HAP-1 (cell line): ENCODE data around the gene FAM24A.

Experiments used
- DNase-seq, 2 experiments: peaks; one replicate each; pipeline ENCODE4 v3.0.0-alpha.2; 2016 to 2020; ENCODE audit warnings: low spot score in 2 of 2
- H3K27me3 ChIP-seq: fragments of 250-450 bp; sonication (Bioruptor Pico); 2 replicates; pipeline ENCODE4 v1.5.1; 2020; ENCODE audit warnings: low read depth, mild to moderate bottlenecking, moderate library complexity
- H3K36me3 ChIP-seq: fragments of 250-450 bp; sonication (Bioruptor Pico); replicated peaks from 2 replicates; pipeline ENCODE4 v1.5.1; 2020; ENCODE audit warnings: mild to moderate bottlenecking
- H3K4me1 ChIP-seq: fragments of 250-450 bp; sonication (Bioruptor Pico); 2 replicates; pipeline ENCODE4 v1.5.1; 2020; ENCODE audit warnings: mild to moderate bottlenecking
- H3K4me3 ChIP-seq: fragments of 250-450 bp; sonication (Bioruptor Pico); 2 replicates; pipeline ENCODE4 v1.5.1; 2020; ENCODE audit warnings: mild to moderate bottlenecking, moderate library complexity
- H3K9me3 ChIP-seq: fragments of 250-450 bp; sonication (Bioruptor Pico); 2 replicates; pipeline ENCODE4 v1.5.1; 2020; ENCODE audit warnings: mild to moderate bottlenecking, moderate library complexity
- in situ Hi-C: fragments of 300-500 bp; cut with MboI; formaldehyde crosslinking; loops from 3 replicates; pipeline ENCODE4 v1.14.3; 2020; ENCODE audit warnings: low sequenced_read_pairs, inconsistent platforms, mixed read lengths

FAM24A gene

GRCh38 chr10:122953902-122954730 is 43.7 kb downstream of the FAM24A start, which contains the start of gene C10orf88:
C10orf88 (minus strand) TSS chr10:122954227; CDS start chr10:122954178, 49 bp downstream.
- H3K9me3 ChIP-seq: no peaks in the 10 kb centered on the region
- peaks cover 10% of the 10 kb centered on the region; the same call in 1 of the 2 replicates for H3K36me3 ChIP-seq
- peak; percentile 95 to 97 for DNase-seq
- H3K27me3 ChIP-seq: no peaks in the 10 kb centered on the region
- peaks cover 7% of the 10 kb centered on the region for H3K4me1 ChIP-seq
- in situ Hi-C loops: no loop called here
- peak within 1 kb of the TSS; percentile 89 for H3K4me3 ChIP-seq

- Histone ChIP-seq H3K4me1 (peaks cover 7% of the 10 kb centered on the region), H3K36me3 (peaks cover 5% of the 10 kb centered on the region; the same call in 1 of the 2 replicates), H3K9me3 (no peaks in the 10 kb centered on the region), H3K4me3 (0 out of 2 replicates have a peak overlapping the region, but pooled peaks have one; percentile 89), H3K27me3 (no peaks in the 10 kb centered on the region)
- in situ Hi-C loops: no loop called here
- no peak for DNase-seq
These were observed 44.3 kb downstream of the FAM24A start for GRCh38 chr10:122954731-122955050.

GRCh38 chr10:122955892-122956291 is 45.5 kb downstream of the FAM24A start:
- in situ Hi-C loops: no loop called here
- H3K4me3 ChIP-seq: no peak overlapping the region
- no peaks in the 10 kb centered on the region for H3K27me3 ChIP-seq
- no peak for DNase-seq
- peaks cover 7% of the 10 kb centered on the region for H3K4me1 ChIP-seq
- no peaks in the 10 kb centered on the region for H3K9me3 ChIP-seq
- peaks cover 5% of the 10 kb centered on the region; the same call in 1 of the 2 replicates for H3K36me3 ChIP-seq

- H3K4me1 ChIP-seq: peaks cover 2% of the 10 kb centered on the region
- H3K36me3 ChIP-seq: peaks cover under 1% of the 10 kb centered on the region; the same call in 1 of the 2 replicates
- no peaks in the 10 kb centered on the region for H3K9me3 ChIP-seq
- no peak for DNase-seq
- in situ Hi-C loops: no loop called here
- no peaks in the 10 kb centered on the region for H3K27me3 ChIP-seq
- H3K4me3 ChIP-seq: no peak overlapping the region
These were observed 47.1 kb downstream of the FAM24A start for GRCh38 chr10:122957474-122957873.

GRCh38 chr10:122962405-122962804 is 52.0 kb downstream of the FAM24A start:
- Histone ChIP-seq H3K27me3 (no peaks in the 10 kb centered on the region), H3K36me3 (no peaks in the 10 kb centered on the region), H3K4me3 (no peak overlapping the region), H3K9me3 (0 out of 2 replicates have a peak, but pooled peaks cover 2% of the 10 kb centered on the region), H3K4me1 (no peaks in the 10 kb centered on the region)
- no peak for DNase-seq
- in situ Hi-C loops: no loop called here
